SU-DHL-6 (cell line): ENCODE data around the gene TFAP2C.

Source experiments
- CTCF ChIP-seq: fragments of 200-600 bp; sonication (generic); IDR thresholded peaks from one replicate; pipeline ENCODE4 v1.5.1; 2017; ENCODE audit warnings: antibody characterized with exemption, mild to moderate bottlenecking, low read length, moderate library complexity; ENCODE audit not compliant: insufficient read depth, poor library complexity, severe bottlenecking
- EZH2phosphoT487 ChIP-seq: fragments of 200-600 bp; sonication (generic), shearing (Covaris generic); conservative IDR thresholded peaks from 2 replicates; pipeline ENCODE4 v1.6.1; 2018; ENCODE audit warnings: mild to moderate bottlenecking, antibody characterized with exemption, low read length, moderate library complexity, mixed read lengths

GRCh38 chr20:56605261-56605996 lies 23.7 kb upstream of the TFAP2C start:
- TF ChIP-seq CTCF (no peak), EZH2phosphoT487 (no peak)
